Loucy (cell line): ENCODE results near the gene SYNGR3.

Source experiments
- H2AFZ ChIP-seq: fragments of 200-600 bp; sonication (generic); 2 replicates; pipeline ENCODE4 v1.6.0; 2016; ENCODE audit warnings: antibody characterized with exemption, mild to moderate bottlenecking, low read length, moderate library complexity
- H3F3A ChIP-seq: fragments of 200-600 bp; 2 replicates; pipeline ENCODE4 v1.6.0; 2016; ENCODE audit warnings: antibody characterized with exemption, low read depth, mild to moderate bottlenecking
- H3K27me3 ChIP-seq: fragments of 200-600 bp; sonication (generic); 2 replicates; pipeline ENCODE4 v1.6.1; 2014; ENCODE audit warnings: low read length, mild to moderate bottlenecking; ENCODE audit not compliant: insufficient read depth, poor library complexity, severe bottlenecking
- H3K36me3 ChIP-seq: fragments of 200-600 bp; sonication (generic); 2 replicates; pipeline ENCODE4 v1.6.1; 2016; ENCODE audit warnings: low read length; ENCODE audit not compliant: insufficient read depth
- H3K4me1 ChIP-seq: fragments of 200-600 bp; sonication (generic); 2 replicates; pipeline ENCODE4 v1.5.1; 2014; ENCODE audit warnings: low read length, mild to moderate bottlenecking; ENCODE audit not compliant: insufficient read depth, poor library complexity, severe bottlenecking
- H3K4me2 ChIP-seq: fragments of 200-600 bp; sonication (generic); 2 replicates; pipeline ENCODE4 v1.6.0; 2014; ENCODE audit warnings: antibody characterized with exemption, low read length, low read depth, mild to moderate bottlenecking; ENCODE audit not compliant: poor library complexity, severe bottlenecking
- H3K4me3 ChIP-seq: fragments of 200-600 bp; sonication (generic); 2 replicates; pipeline ENCODE4 v1.5.1; 2014; ENCODE audit warnings: low read length, mild to moderate bottlenecking, mixed read lengths; ENCODE audit not compliant: poor library complexity, severe bottlenecking
- H3K79me2 ChIP-seq: fragments of 200-600 bp; sonication (generic); 2 replicates; pipeline ENCODE4 v1.6.1; 2014; ENCODE audit warnings: low read length; ENCODE audit not compliant: insufficient read depth
- H3K9ac ChIP-seq: fragments of 200-600 bp; sonication (generic); 2 replicates; pipeline ENCODE4 v1.6.0; 2014; ENCODE audit warnings: mild to moderate bottlenecking, low read depth, low read length, moderate library complexity; ENCODE audit not compliant: poor library complexity, severe bottlenecking
- H3K9me2 ChIP-seq: fragments of 200-600 bp; sonication (generic); replicated peaks from 2 replicates; pipeline ENCODE4 v1.6.1; 2016; ENCODE audit warnings: low read depth, low read length, mixed read lengths
- H3K9me3 ChIP-seq: fragments of 200-600 bp; sonication (generic); 2 replicates; pipeline ENCODE4 v1.6.1; 2014; ENCODE audit warnings: mild to moderate bottlenecking, antibody characterized with exemption, low read length, low read depth; ENCODE audit not compliant: insufficient read depth
- H4K20me1 ChIP-seq: fragments of 200-600 bp; sonication (generic); 2 replicates; pipeline ENCODE4 v1.6.0; 2014; ENCODE audit warnings: antibody characterized with exemption, low read length, mild to moderate bottlenecking; ENCODE audit not compliant: insufficient read depth, poor library complexity, severe bottlenecking
- CTCF ChIP-seq: fragments of 200-600 bp; sonication (generic); conservative IDR thresholded peaks from 2 replicates; pipeline ENCODE4 v1.5.1; 2014; ENCODE audit warnings: mild to moderate bottlenecking, antibody characterized with exemption, low read length
- EZH2phosphoT487 ChIP-seq: fragments of 200-600 bp; IDR thresholded peaks from 2 replicates; pipeline ENCODE4 v1.6.1; 2018; ENCODE audit warnings: antibody characterized with exemption, mild to moderate bottlenecking, moderate library complexity, borderline replicate concordance

The SYNGR3 gene

GRCh38 chr16:1973461-1974156 is 16.2 kb upstream of the SYNGR3 start:
- Histone ChIP-seq H3K9me3 (no peaks in the 10 kb centered on the region), H3K4me3 (no peak overlapping the region), H3K9ac (no peak overlapping the region), H3K4me1 (no peaks in the 10 kb centered on the region), H4K20me1 (no peaks in the 10 kb centered on the region), H3K27me3 (no peaks in the 10 kb centered on the region), H3K79me2 (peaks cover 22% of the 10 kb centered on the region; the same call in 1 of the 2 replicates), H3K36me3 (no peaks in the 10 kb centered on the region), H3K9me2 (no peaks in the 10 kb centered on the region), H3K4me2 (peak overlapping the region; percentile 75), H3F3A (peaks cover 2% of the 10 kb centered on the region; the same call in 1 of the 2 replicates), H2AFZ (no peak overlapping the region)
- no peak for TF ChIP-seq EZH2phosphoT487

GRCh38 chr16:1974157-1975070 is 15.4 kb upstream of the SYNGR3 start:
- TF ChIP-seq EZH2phosphoT487: no peak
- TF ChIP-seq CTCF: no peak
- no peak overlapping the region for H3K4me2 ChIP-seq
- H3K9me2 ChIP-seq: no peaks in the 10 kb centered on the region
- H3K36me3 ChIP-seq: no peaks in the 10 kb centered on the region
- H3K9ac ChIP-seq: no peak overlapping the region
- H3K79me2 ChIP-seq: peaks cover 22% of the 10 kb centered on the region; the same call in 1 of the 2 replicates
- no peaks in the 10 kb centered on the region for H3K27me3 ChIP-seq
- H3K9me3 ChIP-seq: no peaks in the 10 kb centered on the region
- no peaks in the 10 kb centered on the region for H4K20me1 ChIP-seq
- peaks cover 2% of the 10 kb centered on the region; the same call in 1 of the 2 replicates for H3F3A ChIP-seq
- no peak overlapping the region for H2AFZ ChIP-seq
- H3K4me3 ChIP-seq: no peak overlapping the region
- no peaks in the 10 kb centered on the region for H3K4me1 ChIP-seq

GRCh38 chr16:1975432-1976215 is 14.1 kb upstream of the SYNGR3 start:
- Histone ChIP-seq H3K4me3 (no peak overlapping the region), H3K9me3 (no peaks in the 10 kb centered on the region), H3K9ac (no peak overlapping the region), H4K20me1 (no peaks in the 10 kb centered on the region), H3F3A (peaks cover 2% of the 10 kb centered on the region; the same call in 1 of the 2 replicates), H3K36me3 (no peaks in the 10 kb centered on the region), H3K27me3 (no peaks in the 10 kb centered on the region), H3K9me2 (no peaks in the 10 kb centered on the region), H3K79me2 (peaks cover 22% of the 10 kb centered on the region; the same call in 1 of the 2 replicates), H2AFZ (no peak overlapping the region), H3K4me1 (no peaks in the 10 kb centered on the region), H3K4me2 (no peak overlapping the region)
- no peak for TF ChIP-seq EZH2phosphoT487

GRCh38 chr16:1976216-1976520 is 13.6 kb upstream of the SYNGR3 start:
- Histone ChIP-seq H3K4me3 (no peak overlapping the region), H3K4me2 (no peak overlapping the region), H3K9me3 (no peaks in the 10 kb centered on the region), H4K20me1 (no peaks in the 10 kb centered on the region), H3F3A (peaks cover 2% of the 10 kb centered on the region; the same call in 1 of the 2 replicates), H3K27me3 (no peaks in the 10 kb centered on the region), H3K9me2 (no peaks in the 10 kb centered on the region), H3K36me3 (no peaks in the 10 kb centered on the region), H3K79me2 (peaks cover 19% of the 10 kb centered on the region; the same call in 1 of the 2 replicates), H3K9ac (no peak overlapping the region), H2AFZ (no peak overlapping the region), H3K4me1 (no peaks in the 10 kb centered on the region)
- no peak for TF ChIP-seq EZH2phosphoT487
- TF ChIP-seq CTCF: no peak
